HepG2 (cell line): ENCODE data around the gene F2RL3. TPM values are rescaled to one million over a fixed set of nuclear protein-coding genes. Genes with fewer than 3 reads are reported as not detected.

Experiments
- ATAC-seq: fragments of 200-7000 bp; cut with Tn5 transposase; 3 replicates; pipeline ENCODE4 v1.9.1; 2020; ENCODE audit warnings: mild to moderate bottlenecking, moderate library complexity
- BruUV-seq: library from RNA; stranded (reverse); fragments of 400-500 nt; replicated peaks from 2 replicates; lab custom pipeline; 2021; lab: Mats Ljungman, UMichigan
- CTCF ChIA-PET: fragments of 300-600 bp; formaldehyde crosslinking; extraction: SDS; loops from one replicate; lab custom pipeline; 2021; ENCODE audit warnings: low total read pairs, inconsistent platforms, low intra/inter-chr PET ratio; lab: Yijun Ruan, JAX
- POLR2A ChIA-PET: fragments of 350-600 bp; sonication (Branson Sonifier 250); formaldehyde crosslinking; loops from one replicate; lab custom pipeline; 2020; ENCODE audit warnings: antibody characterized with exemption, inconsistent platforms; lab: Yijun Ruan, JAX
- DNase-seq: peaks from one replicate; pipeline ENCODE4 v3.0.0-alpha.2; 2015; ENCODE audit warnings: low spot score
- FAIRE-seq: peaks from 3 replicates; lab custom pipeline; 2011; peaks lifted over from hg19 to GRCh38; lab: Jason Lieb, UNC
- H2AFZ ChIP-seq: one replicate; pipeline ENCODE4 v1.6.1; 2011; ENCODE audit warnings: low read length, inconsistent platforms
- H3K27ac ChIP-seq: fragments of 300-600 bp; 3 replicates; pipeline ENCODE4 v1.8.0; 2011; ENCODE audit warnings: mixed run types, mild to moderate bottlenecking, mixed read lengths, low read length, inconsistent platforms; ENCODE audit not compliant: insufficient read depth; ENCODE audit errors: extremely low read length
- H3K27me3 ChIP-seq, 2 experiments: fragments of 200-600 bp in 1 of 2; 2 replicates in 1 of 2; 3 replicates in 1 of 2; pipeline versions ENCODE4 v1.6.0 to v1.8.0; 2011; ENCODE audit warnings: low read length in 2 of 2, mild to moderate bottlenecking in 2 of 2, moderate library complexity in 2 of 2, inconsistent platforms in 1 of 2; ENCODE audit not compliant: insufficient read depth in 2 of 2, control insufficient read depth in 1 of 2
- H3K36me3 ChIP-seq, 2 experiments: fragments of 200-600 bp in 1 of 2; replicated peaks in 1 of 2; 2 replicates in 1 of 2; 3 replicates in 1 of 2; pipeline versions ENCODE4 v1.5.1 to v1.8.0; 2011; ENCODE audit warnings: low read length in 2 of 2, inconsistent platforms in 1 of 2; ENCODE audit not compliant: insufficient read depth in 2 of 2, control insufficient read depth in 1 of 2
- H3K4me1 ChIP-seq: 2 replicates; pipeline ENCODE4 v1.5.1; 2012; ENCODE audit warnings: low read length, inconsistent platforms; ENCODE audit not compliant: insufficient read depth
- H3K4me2 ChIP-seq: 2 replicates; pipeline ENCODE4 v1.6.0; 2011; ENCODE audit warnings: low read depth, low read length, inconsistent platforms
- H3K4me3 ChIP-seq, 3 experiments: fragments of 200-600 bp in 1 of 3; sonication (generic), shearing (Covaris generic) in 1 of 3; replicated peaks in 1 of 3; 2 replicates each; pipeline ENCODE4 v1.5.1; 2011 to 2016; ENCODE audit warnings: low read length in 3 of 3, inconsistent platforms in 2 of 3, low read depth in 2 of 3, mild to moderate bottlenecking in 2 of 3, control low read depth in 1 of 3, mixed read lengths in 1 of 3; ENCODE audit not compliant: insufficient read depth in 1 of 3
- H3K79me2 ChIP-seq: one replicate; pipeline ENCODE4 v1.6.1; 2011; ENCODE audit warnings: low read length, inconsistent platforms; ENCODE audit not compliant: insufficient read depth
- H3K9ac ChIP-seq: 2 replicates; pipeline ENCODE4 v1.6.0; 2011; ENCODE audit warnings: mild to moderate bottlenecking, low read depth, low read length, inconsistent platforms; ENCODE audit not compliant: insufficient read depth
- H3K9me3 ChIP-seq: 2 replicates; pipeline ENCODE4 v1.5.1; 2012; ENCODE audit warnings: mild to moderate bottlenecking, low read length
- H4K20me1 ChIP-seq: 2 replicates; pipeline ENCODE4 v1.6.0; 2011; ENCODE audit warnings: inconsistent platforms, mild to moderate bottlenecking, low read length, moderate library complexity; ENCODE audit not compliant: insufficient read depth
- DBP ChIP-seq: sonication (generic); formaldehyde crosslinking; IDR thresholded peaks from 2 replicates; pipeline ENCODE4 v1.4.0; 2020; ENCODE audit warnings: missing genetic modification reagents; ENCODE audit errors: not compliant biosample characterization
- HCFC1 ChIP-seq: fragments of 150-350 bp; IDR thresholded peaks from 2 replicates; pipeline ENCODE4 v1.6.1; 2014; ENCODE audit warnings: low read depth, low read length
- MTF1 ChIP-seq: sonication (generic); formaldehyde crosslinking; IDR thresholded peaks from 2 replicates; pipeline ENCODE4 v1.5.0; 2020; ENCODE audit warnings: missing genetic modification reagents
- STAT6 ChIP-seq: sonication (generic); formaldehyde crosslinking; IDR thresholded peaks from 2 replicates; pipeline ENCODE4 v1.4.0; 2020; ENCODE audit warnings: missing genetic modification reagents, mild to moderate bottlenecking, borderline replicate concordance
- ZNF431 ChIP-seq: sonication (generic); formaldehyde crosslinking; IDR thresholded peaks from 2 replicates; pipeline ENCODE4 v1.9.0; 2022; ENCODE audit warnings: missing genetic modification reagents, low read depth, mild to moderate bottlenecking, borderline replicate concordance
- WGBS: methylation state at CpG from one replicate; pipeline ENCODE4 v1.1.6; 2017; ENCODE audit warnings: low lambda C conversion rate; 5-methylcytosine and 5-hydroxymethylcytosine counted together
- in situ Hi-C: cut with HindIII; loops from 2 replicates; pipeline ENCODE4 v1.10.0; 2017; ENCODE audit warnings: low pct_unique_long_range_greater_than_20kb; ENCODE audit not compliant: extremely low pct_ligation_motif_present
- intact Hi-C: fragments of 100-400 bp; cut with micrococcal nuclease; formaldehyde crosslinking; loops from one replicate; pipeline ENCODE4 v1.10.0; 2022; ENCODE audit not compliant: unreplicated experiment
- polyA plus RNA-seq, 8 experiments: library from polyadenylated mRNA; depleted of rRNA in 3 of 8; stranded (reverse) in 7 of 8; unstranded in 1 of 8; fragments of >200 nt; fragmentation: Illumina TruSeq in 4 of 8; extraction: Trizol in 4 of 8; gene quantifications; 2 replicates each; pipeline versions ENCODE4 v1.2.1 to v1.2.3, GENCODE V29; 2011 to 2016; ENCODE audit warnings: low read depth in 4 of 8, missing spikeins in 1 of 8, mixed read lengths in 1 of 8; ENCODE audit not compliant: insufficient read depth in 1 of 8
- total RNA-seq, 5 experiments: library from RNA; depleted of rRNA; stranded (reverse); fragments of >200 nt; fragmentation: Illumina TruSeq; extraction: Trizol; gene quantifications; 2 replicates each; pipeline ENCODE4 v1.2.3, GENCODE V29; 2016; ENCODE audit warnings: low read depth in 1 of 5

Gene F2RL3
- total and polyA plus RNA-seq, 2 of the 13 experiments (the other 11 are each of a cell fraction or from before 2014, with no cell fraction given), result not detected

- WGBS, result 91% methylated on average over 3 of the region's 3 CpGs
- no peaks in the 10 kb centered on the region for H3K9me3 ChIP-seq
- in situ Hi-C loops, result no loop called here
These were observed 27.8 kb upstream of the F2RL3 start for GRCh38 chr19:16861011-16861410.

GRCh38 chr19:16861834-16862233 lies 27.0 kb upstream of the F2RL3 start:
- POLR2A ChIA-PET, result no interaction called here

More at GRCh38 chr19:16861011-16861410, 27.8 kb upstream of the F2RL3 start:
- H3K4me2 ChIP-seq, result no peak overlapping the region
- H3K4me3 ChIP-seq, result no peak overlapping the region
- H3K36me3 ChIP-seq, result peaks cover 12 to 31% of the 10 kb centered on the region in 2 experiments; a peak in 4 of 5 replicates
- no TSS peak for BruUV-seq
- DNase-seq (no peak), ATAC-seq (no peak), FAIRE-seq (no peak)
- TF ChIP-seq HCFC1, result no peak
- intact Hi-C loops, result no loop called here
- no peaks in the 10 kb centered on the region for H3K27me3 ChIP-seq
- CTCF ChIA-PET, result no interaction called here
- no peaks in the 10 kb centered on the region for H3K79me2 ChIP-seq
- no peak overlapping the region for H2AFZ ChIP-seq
- H4K20me1 ChIP-seq, result no peaks in the 10 kb centered on the region
- POLR2A ChIA-PET, result no interaction called here
- no peak overlapping the region for H3K27ac ChIP-seq
- no peak overlapping the region for H3K9ac ChIP-seq
- H3K4me1 ChIP-seq, result no peaks in the 10 kb centered on the region

More at GRCh38 chr19:16861834-16862233, 27.0 kb upstream of the F2RL3 start:
- Histone ChIP-seq H3K9ac (no peak overlapping the region), H3K36me3 (peaks cover 15 to 37% of the 10 kb centered on the region in 2 experiments; a peak in 4 of 5 replicates), H3K27ac (no peak overlapping the region), H3K4me2 (no peak overlapping the region), H3K27me3 (no peaks in the 10 kb centered on the region), H3K4me3 (no peak overlapping the region), H4K20me1 (no peaks in the 10 kb centered on the region), H3K4me1 (no peaks in the 10 kb centered on the region), H3K9me3 (no peaks in the 10 kb centered on the region), H3K79me2 (no peaks in the 10 kb centered on the region), H2AFZ (no peak overlapping the region)
- intact Hi-C loops (no loop called here), in situ Hi-C loops (no loop called here)
- WGBS, result 97% methylated on average over 4 of the region's 5 CpGs
- FAIRE-seq (no peak), ATAC-seq (no peak), DNase-seq (no peak)
- TF ChIP-seq ZNF431 (CRISPR knock-in tag) (no peak), STAT6 (CRISPR knock-in tag) (no peak), DBP (CRISPR knock-in tag) (no peak), MTF1 (no peak)
- CTCF ChIA-PET, result no interaction called here
- no TSS peak for BruUV-seq
